ENCODE results near the gene CLCN1.

Gene CLCN1

GRCh38 chr7:143341842-143342241, 25.9 kb downstream of the CLCN1 start:
- no peak for DNase-seq

DNA sequence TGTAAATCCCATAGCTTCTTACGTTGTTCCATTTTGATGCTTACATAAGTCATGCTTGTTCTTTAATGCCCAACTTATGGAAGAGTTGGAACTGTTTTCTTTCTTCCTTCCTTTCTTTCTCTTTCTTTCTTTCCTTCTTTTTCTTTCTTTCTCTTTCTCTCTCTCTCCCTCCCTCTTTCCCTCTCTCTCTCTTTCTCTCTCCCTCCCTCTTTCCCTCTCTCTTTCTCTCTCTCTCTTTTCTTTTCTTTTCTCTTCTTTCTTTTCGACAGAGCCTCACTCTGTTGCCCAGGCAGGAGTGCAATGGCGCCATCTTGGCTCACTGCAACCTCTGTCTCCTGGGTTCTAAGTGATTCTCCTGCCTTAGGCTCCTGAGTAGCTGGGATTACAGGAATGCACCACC, 27.7 kb downstream of the CLCN1 start:
- no peak for DNase-seq

GRCh38 chr7:143345428-143345900, 29.6 kb downstream of the CLCN1 start:
- DNase-seq, result no peak

DNA sequence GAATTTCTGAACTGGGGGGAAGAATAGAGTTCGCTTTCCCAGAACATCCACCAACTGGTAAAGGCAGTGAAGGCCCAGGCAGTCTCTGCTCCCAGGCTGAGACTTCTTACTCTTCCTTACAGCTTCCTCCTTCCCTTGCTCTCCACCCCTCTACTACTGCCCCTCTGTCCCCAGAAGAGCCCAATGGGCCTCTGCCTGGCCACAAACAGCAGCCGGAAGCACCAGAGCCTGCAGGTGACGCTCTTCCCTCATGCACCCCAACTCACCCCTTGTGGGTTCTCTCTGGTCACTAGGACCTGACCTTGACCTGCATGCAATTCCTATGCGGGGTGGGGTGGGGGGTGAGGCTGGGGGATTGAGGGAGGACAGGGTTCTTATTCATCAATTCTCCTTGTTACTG, 30.1 kb downstream of the CLCN1 start:
- DNase-seq, result no peak

DNA sequence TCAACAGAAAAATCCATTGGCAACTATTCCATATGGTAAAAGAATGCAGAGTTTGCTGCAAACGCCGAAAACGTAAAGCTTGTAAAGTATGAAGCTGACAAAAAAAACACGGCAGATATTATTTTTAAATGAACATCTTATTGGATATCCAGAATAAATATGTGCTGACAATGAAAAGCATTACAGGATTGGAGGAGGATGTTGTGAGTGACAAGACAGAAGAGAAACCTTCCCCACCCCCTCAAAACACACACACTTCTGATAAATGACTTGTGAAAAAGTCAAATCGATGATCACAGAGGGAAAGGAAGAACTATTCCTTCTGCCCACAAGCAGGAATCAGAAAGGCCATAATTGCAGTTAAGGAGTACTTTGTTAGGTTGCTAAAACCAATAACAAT, 32.0 kb downstream of the CLCN1 start:
- no peak for DNase-seq

DNA sequence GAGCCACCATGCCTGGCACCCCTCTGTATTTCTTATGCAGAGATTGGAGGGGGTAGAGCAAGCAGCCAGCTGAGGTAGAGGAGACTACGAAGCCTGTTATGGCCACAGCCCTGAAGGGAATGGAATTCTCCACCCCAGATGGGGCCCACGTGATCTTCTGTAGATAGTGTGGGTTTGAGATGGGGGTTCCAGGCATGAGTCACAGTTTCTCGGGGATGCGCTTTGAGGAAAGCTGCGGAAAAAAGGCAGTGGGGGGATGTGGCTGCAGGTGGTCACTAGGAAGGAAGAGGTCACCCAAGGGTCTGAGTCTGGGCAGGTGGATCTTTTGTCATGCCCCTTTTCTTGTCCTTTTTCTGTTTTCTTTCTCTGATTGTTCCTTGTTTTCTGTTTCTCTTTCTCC, 35.1 kb downstream of the CLCN1 start:
- no peak for DNase-seq

DNA sequence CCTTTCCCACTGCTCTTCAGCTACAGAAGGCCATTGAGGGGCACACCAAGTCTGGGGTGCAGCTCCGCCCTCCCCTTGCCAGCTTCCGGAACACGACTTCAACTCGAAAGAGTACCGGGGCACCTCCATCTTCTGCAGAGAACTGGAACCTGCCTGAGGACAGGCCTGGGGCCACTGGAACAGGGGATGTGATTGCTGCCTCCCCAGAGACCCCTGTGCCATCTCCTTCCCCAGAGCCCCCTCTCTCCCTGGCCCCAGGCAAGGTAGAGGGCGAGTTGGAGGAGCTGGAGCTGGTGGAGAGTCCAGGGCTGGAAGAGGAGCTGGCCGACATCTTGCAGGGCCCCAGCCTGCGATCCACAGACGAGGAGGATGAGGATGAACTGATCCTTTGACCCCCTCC, 35.7 kb downstream of the CLCN1 start:
- no peak for DNase-seq

DNA sequence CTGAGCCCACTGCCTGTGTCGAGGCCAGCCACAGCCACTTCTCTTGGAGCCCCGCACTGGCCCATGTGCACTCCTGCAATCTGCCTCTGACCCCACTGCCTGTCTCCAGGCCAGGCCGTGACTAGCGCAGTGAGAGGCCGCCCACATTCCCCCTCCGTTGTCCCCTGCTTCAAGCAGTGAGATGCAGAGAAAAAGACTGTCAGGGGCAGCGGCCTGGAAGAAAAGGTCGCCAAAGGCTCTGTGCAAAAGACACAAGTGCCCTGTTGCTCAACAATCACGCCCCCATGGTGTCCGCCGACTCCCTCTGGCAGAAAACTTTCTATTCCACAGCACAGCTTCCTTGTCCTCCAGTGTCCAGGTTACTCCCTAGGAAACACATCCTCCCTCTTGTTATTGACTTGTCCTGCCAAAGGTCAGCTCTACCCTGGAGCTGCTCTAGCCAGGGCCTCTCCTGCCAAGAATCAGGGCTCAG, 36.7 kb downstream of the CLCN1 start:
- no peak for DNase-seq

- DNase-seq, result no peak
Observed at GRCh38 chr7:143354376-143354775, 38.5 kb downstream of the CLCN1 start.

GRCh38 chr7:143354965-143355364, 39.1 kb downstream of the CLCN1 start:
- no peak for DNase-seq

DNA sequence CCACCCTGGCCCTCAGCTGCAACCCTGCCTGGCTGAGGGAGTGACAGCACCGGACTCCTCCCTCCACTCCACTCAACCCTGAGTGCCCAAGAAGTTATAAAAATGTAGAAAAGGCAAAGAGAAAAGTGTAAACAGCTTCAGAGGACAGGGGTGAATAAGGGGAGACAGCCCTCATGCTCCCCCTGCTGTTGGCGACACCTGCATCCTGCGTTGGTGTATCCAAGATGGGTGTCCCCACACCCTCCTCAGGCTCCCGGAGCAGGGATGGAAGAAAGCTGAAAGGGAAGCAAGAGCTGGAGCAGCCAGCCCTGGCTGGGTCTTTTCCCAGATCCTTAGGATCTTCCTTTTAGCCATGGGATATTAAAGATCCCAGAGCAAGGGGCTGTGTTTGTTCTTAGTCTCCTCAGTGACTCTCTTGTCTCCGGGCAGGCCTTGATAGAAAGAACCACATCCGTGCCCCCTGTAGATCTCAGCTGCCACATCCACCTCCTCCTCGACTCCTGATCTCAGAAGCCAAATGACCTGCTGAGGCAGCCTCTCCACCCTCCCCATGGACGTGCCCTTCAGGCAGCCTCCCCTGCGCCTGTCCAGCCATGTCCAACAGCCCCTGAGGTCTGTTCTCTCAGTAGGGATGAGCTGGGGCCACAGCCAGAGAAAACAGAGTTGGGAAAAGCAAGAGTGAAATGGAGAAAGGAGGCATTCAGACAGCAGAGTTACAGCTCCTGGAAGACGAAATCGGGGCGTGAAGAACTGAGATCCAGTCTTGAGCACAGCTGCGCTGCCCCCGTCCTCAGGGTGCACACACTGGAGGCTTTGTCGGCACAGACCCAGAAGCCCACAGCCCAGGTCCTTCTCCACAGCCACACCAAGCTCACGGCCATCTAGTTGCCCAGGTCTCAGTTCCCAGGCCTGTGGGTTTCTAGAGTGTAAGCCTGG, 39.8 kb downstream of the CLCN1 start:
- no peak for DNase-seq

DNA sequence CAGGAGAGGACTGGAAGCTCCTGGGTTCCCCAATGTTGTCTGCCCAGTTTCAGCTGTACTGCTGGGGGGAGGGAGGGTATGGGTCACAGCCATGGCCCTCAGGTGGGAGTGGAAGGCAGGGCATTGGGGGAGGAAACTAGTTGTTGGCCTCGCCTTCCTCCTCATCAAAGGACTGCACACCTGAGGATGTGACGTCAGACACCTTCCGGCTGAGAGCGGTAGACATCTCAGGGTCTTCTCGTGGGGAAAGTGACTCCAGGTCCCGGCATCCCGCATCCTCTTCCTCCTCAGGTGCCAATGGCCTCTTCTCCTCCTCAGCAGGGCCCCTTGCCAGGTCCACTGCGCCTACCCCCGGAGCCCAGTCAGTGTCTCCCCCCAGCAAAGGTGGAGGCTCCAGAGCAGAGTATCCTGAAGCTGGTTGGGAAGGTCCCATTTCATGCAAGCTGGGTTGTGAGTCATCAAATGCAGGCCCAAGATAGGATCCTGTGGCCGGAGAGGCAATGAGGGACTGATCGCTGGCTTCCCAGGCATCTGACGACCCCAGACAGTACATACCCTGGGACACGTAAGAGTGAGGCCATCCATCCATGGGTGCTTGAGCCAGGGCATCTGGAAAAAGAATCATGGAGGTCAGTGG, 40.6 kb downstream of the CLCN1 start:
- no peak for DNase-seq

DNA sequence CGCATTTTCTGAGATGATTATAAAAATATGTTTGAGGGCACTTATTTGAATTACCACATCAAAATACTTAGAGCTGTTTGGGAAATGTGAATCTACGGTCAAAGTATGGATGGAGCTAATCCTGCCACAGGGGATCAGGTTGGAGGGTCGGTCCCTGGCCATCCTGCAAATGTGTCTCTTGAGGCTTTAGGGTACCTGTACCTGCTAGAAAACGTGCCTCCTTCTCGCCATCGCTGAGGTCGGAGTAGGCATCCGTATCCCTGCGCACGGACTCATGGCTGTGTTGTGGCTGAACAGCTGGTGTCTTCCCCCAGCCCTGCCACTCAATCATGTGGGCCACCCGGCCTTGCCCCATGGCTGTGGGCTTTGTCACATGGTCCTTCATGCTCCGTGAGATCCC, 42.7 kb downstream of the CLCN1 start:
- no peak for DNase-seq

DNA sequence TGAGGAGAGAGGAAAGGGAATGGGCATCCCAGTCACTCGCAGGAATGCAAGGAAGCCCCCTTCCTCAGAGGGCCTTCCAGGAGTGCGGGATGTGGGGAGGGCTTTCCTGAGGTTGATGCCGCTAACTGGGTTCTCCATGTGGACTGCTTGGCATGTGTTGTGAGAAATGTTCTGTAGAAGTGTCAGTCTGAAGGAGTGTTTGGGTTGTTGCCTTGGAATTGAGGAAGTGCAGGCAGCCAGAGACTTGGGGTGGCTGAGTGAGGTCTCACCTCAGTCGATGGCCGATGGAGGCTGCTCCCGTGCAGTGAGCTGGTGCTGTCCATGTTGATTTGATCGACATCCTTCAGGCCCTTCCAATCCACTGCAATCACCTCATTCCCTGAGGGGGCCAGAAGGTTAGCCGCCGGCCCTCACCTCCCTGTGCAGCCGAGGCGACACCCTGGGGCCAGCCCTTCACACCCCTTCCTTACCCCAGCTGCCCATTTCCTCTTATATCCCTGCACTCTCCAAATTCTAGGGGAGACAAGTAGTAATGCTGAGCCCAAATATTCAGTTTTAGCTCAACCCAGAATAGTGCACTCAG, 44.0 kb downstream of the CLCN1 start:
- DNase-seq, result no peak

- no peak for DNase-seq
Observed at GRCh38 chr7:143360788-143361551, 45.1 kb downstream of the CLCN1 start.

GRCh38 chr7:143361552-143362130, 45.7 kb downstream of the CLCN1 start:
- DNase-seq, result no peak

- DNase-seq, result no peak
Observed at GRCh38 chr7:143362131-143363015, 46.5 kb downstream of the CLCN1 start, which contains the start of gene FAM131B. Gene FAM131B (minus strand): TSS chr7:143362713. CDS start chr7:143362603, 110 bp downstream.

- DNase-seq, result no peak
Observed at GRCh38 chr7:143363016-143363937, 47.4 kb downstream of the CLCN1 start.

- DNase-seq, result no peak
Observed at GRCh38 chr7:143367972-143368371, 52.1 kb downstream of the CLCN1 start.

- DNase-seq, result no peak
Observed at GRCh38 chr7:143368387-143368786, 52.5 kb downstream of the CLCN1 start.
